Right ventricle myocardium superior (tissue), 1 donor: ENCODE results near the gene FERMT1. TPM values are rescaled to one million over a fixed set of nuclear protein-coding genes. Genes with fewer than 3 reads are reported as not detected.
"Not testable (repeated sequence)": the region's sequence is repeated elsewhere in the genome, so short reads cannot be mapped to it uniquely, and the experiment has no call there.

Experiments
- ATAC-seq: fragments of 200-7000 bp; cut with Tn5 transposase; one replicate; pipeline ENCODE4 v1.9.1; 2020; ENCODE audit warnings: mild to moderate bottlenecking; ENCODE audit not compliant: poor library complexity
- DNase-seq: peaks from one replicate; pipeline ENCODE4 v3.0.0-alpha.2; 2020
- intact Hi-C: fragments of 100-400 bp; cut with DNase I; formaldehyde crosslinking; loops from one replicate; pipeline ENCODE4 v1.11.2; 2022
- total RNA-seq: library from RNA; stranded (reverse); fragmentation: NEBNext Ultra II Directional; extraction: Animal tissue kit (Norgen Biotek cat#: 25700); gene quantifications from one replicate; pipeline ENCODE4 v1.2.1, GENCODE V29; 2021
- donor health status: DM: no; HTN: yes; CAD: no; lungs with severe emphysema.

FERMT1 gene
- total RNA-seq, 1 donor from 2014 or later = 1.0 TPM

DNA sequence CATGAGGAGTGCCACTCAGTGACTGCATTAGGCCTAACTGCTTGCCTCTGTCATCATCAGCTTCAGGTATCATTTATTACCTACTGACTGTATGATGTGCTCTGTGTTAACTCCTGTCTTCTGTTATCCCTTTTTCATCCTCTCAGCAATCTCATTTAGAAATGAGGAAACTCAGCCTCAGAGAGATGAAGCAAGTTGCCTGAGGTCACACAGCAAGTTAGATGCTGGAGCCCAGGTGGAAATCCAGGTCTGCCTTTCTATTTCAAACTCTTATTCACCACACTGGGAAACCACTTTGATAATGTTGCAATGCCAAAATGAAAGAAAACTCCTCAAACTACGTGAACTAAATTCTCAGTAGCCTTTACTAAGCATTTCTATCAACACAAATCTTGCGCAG is 1.3 kb downstream of the FERMT1 start:
- ATAC-seq (no peak), DNase-seq (no peak)
- intact Hi-C loops = no loop called here

DNA sequence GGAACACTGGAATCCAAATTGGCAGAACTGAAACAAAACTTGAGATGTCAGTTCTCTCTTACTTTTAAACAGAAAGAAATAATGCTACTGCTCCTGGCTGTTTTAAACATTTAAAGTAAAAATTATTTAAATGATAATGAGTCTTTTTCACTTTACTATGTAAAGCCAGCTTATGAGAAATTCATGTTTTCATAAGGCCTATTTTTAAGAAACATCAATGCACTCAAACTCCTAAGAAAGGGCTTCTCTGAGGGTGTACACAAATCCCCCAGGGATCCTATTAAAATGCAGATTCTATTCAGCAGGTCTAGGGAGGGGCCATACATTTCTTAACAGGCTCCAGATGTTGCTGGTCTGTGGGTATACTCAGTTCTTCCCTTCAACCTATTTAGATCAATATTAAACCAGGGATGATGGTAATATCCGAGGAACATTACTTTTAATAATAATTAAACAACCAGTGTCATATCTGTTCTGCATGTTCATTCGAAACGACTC is 2.3 kb downstream of the FERMT1 start:
- no peak for DNase-seq
- no peak for ATAC-seq
- intact Hi-C loops = no loop called here

GRCh38 chr20:6116758-6117157 is 6.1 kb downstream of the FERMT1 start:
- no peak for ATAC-seq
- intact Hi-C loops = no loop called here

DNA sequence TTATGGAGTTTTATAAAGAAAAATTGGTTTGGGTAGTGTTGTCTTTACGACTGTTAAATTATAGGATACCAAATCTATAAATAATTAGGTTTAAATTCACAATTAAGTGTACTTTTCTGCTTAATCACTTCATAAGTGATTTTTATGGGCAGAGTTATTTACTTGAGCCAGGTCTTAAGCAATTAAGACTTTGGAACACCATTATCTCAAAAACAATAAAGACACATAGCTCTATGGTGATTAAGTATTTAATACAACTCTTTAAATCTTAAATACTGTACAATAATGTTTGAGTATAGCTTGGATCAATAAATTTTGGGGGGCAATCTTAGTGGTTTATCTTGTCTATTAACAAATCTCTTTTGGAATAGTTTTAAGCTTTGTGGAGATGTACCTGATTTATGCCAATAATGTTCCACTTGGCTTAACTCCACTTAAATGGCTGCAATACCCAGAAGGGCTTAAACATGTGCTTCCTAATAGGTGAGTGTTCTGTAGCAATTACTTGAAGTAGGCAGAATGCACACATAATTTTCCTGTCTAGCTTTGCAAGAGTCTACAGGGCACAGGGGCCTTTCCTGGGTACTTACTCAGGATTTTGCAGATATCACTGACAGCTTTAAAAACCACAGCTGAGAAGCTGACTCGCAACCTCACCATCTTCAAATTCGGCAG is 7.5 kb downstream of the FERMT1 start:
- DNase-seq = no peak
- ATAC-seq = no peak
- intact Hi-C loops = no loop called here

More at GRCh38 chr20:6116758-6117157, 6.1 kb downstream of the FERMT1 start:
- DNase-seq = no peak

- intact Hi-C loops = no loop called here
- DNase-seq = no peak
- no peak for ATAC-seq
These were observed 8.1 kb downstream of the FERMT1 start for GRCh38 chr20:6114696-6115095.

DNA sequence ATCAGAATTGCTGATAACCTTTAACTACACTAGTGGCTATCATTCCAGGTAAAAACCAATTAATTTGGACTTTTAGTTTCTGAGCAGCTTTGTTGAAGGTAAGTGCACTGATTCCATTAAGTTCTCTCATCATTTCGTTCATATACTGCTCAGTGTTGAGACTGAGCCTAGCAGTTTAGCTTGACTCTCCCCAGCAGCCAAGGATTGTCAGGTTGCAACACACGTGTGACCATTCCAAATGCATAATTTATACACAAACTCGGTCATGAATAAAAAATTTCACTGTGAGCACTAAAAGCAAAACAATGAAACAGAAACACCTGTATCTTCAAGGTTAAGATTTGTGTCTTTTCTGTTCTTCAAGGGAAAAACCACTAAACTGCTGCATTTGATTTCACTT is 8.9 kb downstream of the FERMT1 start:
- DNase-seq (no peak), ATAC-seq (no peak)
- intact Hi-C loops = no loop called here

DNA sequence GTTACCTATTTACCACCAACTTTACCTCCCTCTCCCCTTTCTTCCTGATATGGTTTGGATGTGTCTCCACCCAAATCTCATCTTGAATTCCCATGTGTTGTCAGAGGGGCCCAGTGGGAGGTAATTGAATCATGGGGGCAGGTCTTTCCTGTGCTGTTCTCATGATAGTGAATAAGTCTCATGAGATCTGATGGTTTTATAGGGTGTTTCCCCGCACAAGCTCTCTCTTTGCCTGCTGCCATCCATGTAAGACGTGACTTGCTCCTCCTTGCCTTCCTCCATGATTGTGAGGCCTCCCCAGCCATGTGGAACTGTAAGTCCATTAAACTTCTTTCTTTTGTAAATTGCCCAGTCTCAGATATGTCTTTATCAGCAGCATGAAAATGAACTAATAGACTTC is 9.9 kb downstream of the FERMT1 start:
- DNase-seq, intact Hi-C loops, ATAC-seq: not testable (repeated sequence)

DNA sequence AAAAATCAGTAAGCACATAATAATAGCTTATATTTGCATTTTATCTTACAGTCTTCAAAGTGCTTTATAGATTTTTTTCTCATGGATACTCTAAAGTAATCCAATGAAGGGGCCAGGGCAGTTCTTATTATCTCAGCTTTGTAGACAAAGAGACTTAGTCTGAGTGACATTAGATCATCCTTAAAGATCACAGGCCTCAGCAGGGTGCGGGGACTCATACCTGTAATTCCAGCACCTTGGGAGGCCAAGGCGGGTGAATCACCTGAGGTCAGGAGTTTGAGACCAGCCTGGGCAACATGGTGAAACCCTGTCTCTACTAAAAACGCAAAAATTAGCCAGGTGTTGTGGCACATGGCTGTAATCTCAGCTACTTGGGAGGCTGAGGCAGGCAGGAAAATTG is 14.5 kb downstream of the FERMT1 start:
- intact Hi-C loops = no loop called here
- no peak for DNase-seq
- ATAC-seq = no peak

DNA sequence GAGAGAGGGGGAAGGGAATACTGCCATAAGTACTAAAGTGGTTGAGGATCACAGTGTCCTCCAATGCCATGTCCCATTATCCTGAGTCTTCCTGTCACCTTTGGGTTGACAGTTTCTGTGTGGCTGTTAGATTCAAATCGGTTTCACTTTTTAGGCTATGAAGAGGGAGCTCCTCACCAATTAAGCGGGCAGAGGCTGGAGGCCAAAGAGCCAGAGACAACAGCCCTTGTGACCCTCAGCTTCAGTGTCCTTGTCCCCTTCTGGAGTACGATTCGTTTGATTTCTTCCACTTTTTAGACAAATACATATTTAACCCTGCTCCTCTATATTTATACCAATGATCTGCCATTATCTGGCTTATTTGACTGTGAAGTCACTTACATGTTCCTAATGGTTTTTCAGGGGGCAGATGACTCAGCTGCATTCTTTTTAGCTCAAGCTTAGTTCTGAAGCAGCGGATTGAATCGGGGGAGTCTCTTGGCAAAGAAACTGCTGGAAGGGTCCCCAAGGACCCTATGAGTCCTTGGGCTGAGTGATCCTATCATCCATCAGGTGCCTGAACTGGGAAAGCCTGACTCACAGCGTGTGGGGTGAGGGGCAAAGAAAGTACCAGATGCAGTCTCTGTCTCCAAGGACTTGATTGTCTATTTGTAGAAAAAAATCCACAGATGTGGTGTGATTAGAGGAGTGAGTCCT is 18.2 kb downstream of the FERMT1 start:
- intact Hi-C loops = no loop called here
- ATAC-seq (no peak), DNase-seq (no peak)

DNA sequence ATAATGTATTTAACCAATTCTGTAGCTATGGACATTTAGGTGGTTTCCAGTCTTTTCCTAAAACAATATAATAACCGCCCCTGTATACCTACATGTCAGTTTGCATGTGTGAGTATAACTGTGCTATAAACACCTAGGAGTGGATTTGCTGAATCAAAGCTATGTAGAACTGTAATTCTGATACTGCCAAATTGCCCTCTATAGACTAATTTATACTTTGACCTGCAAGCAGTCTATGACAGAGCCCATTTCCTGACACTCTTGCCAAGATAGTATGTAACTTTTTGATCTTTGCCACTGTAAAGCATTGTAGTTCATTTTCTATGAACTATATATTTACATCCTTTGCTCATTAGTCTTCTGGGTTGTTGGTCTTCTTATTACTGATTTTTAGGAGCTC is 19.5 kb downstream of the FERMT1 start:
- no peak for DNase-seq
- intact Hi-C loops = no loop called here
- no peak for ATAC-seq

- DNase-seq = no peak
- no peak for ATAC-seq
- intact Hi-C loops = no loop called here
These were observed 21.5 kb downstream of the FERMT1 start for GRCh38 chr20:6101346-6101745.

DNA sequence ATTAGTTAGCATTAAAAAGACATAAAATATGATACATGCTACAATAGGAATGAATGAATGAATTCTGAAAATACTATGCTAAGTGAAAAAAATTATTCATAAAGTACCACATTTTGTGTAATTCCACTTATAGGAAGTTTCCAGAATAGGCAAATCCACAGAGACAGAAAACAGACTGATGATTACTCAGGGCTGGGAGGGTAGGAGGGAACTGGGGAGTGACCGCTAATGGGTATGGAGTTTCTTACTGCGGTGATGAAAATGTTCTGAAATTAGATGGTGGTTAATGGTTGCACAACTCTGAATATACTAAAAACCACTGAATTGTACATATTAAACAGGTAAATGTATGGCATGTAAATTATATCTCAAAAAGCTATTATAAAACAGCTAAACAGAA is 22.6 kb downstream of the FERMT1 start:
- DNase-seq (no peak), ATAC-seq (no peak)
- intact Hi-C loops = no loop called here

DNA sequence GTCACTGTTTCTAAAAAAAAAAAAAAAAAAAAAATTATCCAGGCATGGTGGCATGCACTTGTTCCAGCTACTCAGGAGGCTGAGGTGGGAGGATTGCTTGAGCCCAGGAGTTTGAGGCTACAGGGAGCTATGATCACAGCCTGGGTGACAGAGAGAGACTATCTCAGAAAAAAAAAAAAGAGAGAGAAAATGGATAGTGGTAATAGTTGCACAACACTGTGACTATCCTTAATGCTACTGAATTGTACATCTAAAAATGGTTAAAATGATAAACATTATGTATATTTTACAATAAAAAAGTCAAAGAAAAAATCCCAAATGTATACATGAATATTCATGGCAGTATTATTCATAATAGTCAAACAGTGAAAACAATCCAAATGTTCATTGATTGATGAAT is 23.0 kb downstream of the FERMT1 start:
- intact Hi-C loops = no loop called here
- DNase-seq (no peak), ATAC-seq (no peak)

DNA sequence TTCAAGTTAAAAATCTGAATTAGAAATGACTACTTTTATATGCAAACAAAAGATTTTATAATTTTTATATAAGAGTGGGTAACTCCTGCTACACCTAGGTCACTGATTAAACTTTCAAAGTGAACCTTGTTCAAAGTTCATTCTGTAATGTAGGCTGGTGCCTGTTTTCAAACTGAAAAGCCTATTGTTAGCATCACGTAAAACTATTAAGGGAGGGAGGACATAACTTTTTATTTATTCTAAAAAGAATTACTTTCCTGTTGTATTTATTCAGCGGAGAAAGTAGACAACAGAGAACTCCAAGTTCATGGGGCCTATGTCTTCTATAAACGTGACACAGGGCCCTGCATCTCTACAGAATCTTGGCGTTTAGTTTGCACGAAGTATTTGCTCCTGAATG is 27.4 kb downstream of the FERMT1 start:
- no peak for DNase-seq
- ATAC-seq = no peak
- intact Hi-C loops = no loop called here

DNA sequence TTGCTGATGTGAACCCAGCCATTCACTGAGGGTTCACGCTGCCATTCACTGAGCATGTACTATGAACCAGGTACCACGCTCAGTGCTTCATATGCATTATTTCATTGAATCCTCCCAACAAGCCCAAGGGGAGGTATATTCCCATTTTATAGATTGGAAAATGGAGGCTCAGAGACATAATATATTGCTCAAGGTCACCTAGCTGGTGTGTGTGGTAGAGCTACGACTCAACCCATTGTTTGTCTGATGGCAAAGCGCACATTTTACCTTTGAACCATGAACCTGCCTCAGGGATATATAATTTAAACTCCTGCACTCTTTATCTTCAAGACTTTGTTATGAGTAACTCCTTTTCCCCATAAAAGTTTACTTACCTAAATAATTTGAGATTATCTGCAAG is 28.3 kb downstream of the FERMT1 start:
- DNase-seq (no peak), ATAC-seq (no peak)
- intact Hi-C loops = no loop called here

DNA sequence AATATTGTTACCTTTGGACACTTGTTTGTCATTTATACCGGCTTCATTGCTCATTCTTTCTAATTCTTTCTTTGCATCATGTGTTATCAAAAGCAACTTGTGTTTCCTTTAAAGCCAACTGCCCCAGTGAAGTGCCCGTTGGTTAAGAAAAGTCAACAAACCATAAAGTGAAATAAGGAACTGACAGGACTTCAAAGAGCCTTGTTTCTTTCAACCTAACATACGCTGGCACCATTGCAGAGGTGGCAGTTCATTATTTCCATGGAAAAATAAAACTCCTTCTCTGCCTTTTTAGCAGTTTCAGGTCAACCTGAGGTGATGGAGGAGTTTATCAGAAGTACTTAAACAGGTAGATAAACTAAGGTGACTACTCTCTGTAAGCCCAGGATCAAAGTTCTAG is 28.8 kb downstream of the FERMT1 start:
- ATAC-seq (no peak), DNase-seq (no peak)
- intact Hi-C loops = no loop called here

DNA sequence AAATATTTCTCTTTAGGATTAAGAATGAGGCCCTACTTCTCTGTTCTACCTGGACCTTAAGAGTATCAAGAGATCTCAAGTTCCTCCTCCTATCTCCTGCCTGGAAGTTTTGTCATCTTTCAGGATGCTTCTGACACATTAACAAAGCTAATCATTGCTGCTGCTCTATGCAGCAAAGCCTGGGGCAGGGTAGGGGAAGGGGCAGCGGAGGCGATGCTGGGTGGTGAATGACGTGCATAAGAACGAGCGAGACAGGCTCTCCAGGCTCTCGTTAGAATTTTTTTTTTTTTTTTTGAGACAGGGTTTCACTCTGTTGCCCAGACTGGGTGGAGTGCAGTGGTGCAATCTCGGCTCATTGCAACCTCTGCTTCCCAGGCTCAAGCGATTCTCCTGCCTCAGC is 31.2 kb downstream of the FERMT1 start:
- intact Hi-C loops = no loop called here
- no peak for DNase-seq
- ATAC-seq = no peak

DNA sequence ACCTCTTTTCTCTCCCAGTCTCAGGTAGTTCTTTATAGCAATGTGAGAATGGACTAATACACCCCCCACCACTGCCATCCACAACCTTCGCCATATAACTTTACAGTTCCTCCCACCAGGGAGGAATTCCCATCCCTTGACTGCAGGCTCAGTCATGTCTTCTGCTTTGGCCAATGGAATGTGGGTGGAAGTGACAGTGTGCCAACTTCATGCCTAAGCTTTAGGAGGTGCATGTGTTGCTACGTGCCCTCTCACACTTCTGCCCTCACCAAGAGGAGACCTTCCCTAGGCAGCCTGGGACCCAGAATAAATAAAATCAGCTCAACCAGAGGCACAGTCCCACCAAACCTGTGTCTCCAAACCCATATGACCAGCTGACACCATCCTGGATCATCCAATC is 36.0 kb downstream of the FERMT1 start:
- ATAC-seq = no peak
- no peak for DNase-seq
- intact Hi-C loops = no loop called here

DNA sequence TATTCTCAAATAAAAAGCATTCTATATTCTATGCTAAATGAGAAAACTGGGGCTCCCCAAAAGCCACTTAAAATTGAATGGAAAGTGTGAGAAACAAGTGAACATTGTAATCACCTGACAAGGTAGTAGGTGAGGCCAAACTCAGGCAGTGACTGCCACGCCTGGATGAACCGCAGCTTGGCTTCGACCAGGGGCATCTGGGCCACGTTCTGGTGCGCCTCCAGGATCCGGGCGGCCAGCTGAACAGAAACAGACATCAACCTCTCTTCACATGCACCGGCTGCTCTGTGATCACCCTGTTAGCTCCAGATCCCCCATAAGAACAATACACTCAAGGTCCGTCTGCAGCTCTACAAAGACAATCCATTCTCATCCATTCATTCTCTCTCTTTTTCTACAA is 38.9 kb downstream of the FERMT1 start:
- intact Hi-C loops = no loop called here
- DNase-seq (no peak), ATAC-seq (no peak)

- intact Hi-C loops = no loop called here
- no peak for ATAC-seq
- DNase-seq = no peak
These were observed 41.6 kb downstream of the FERMT1 start for GRCh38 chr20:6081236-6081635.
